ENCODE data around the gene DDX39B.
A peak's percentile ranks its signal among the peaks of the same experiment; 100 is the strongest.

The DDX39B gene

GRCh38 chr6:31546958-31547726, 5.3 kb upstream of the DDX39B start, which contains the start of gene NFKBIL1:
TSS of gene NFKBIL1 (plus strand) at chr6:31547608. CDS start at chr6:31547695, 87 bp downstream.
- peak; percentile 98 for DNase-seq

DNA sequence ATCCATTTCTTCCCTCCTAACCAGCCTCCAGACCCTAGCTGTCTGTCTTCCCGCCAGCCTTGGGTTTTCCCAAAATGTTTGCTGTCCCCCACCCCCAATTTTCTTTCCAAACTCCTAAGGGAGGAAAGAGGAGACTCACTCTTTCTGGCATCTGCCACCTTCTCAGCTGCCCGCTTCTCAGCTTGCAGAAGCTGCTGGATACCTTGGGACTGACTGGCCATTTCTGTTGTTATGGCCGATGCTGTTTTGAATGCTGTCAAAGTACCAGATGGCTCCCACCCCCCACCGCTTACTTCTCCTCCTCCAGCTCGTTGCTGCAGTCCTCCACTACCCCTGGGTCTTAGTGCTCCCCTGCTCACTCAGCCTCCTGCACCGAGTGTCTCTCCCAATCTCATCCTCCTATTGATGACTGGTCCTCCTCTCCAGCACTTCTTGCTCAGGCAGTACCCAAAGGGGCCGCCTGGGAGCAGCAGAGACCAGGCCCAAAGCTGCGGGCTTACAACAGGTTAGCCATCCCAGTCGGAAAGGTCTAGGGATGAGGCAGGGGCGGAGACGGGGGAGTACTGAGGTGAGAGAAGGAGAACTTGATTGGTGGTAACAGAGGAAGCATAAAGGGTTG, 4.6 kb upstream of the DDX39B start, which contains the start of gene ATP6V1G2:
Gene ATP6V1G2, minus strand, starts transcription at position 270 of the 619 bp plus-strand sequence. Its CDS starts 49 bp downstream, at position 221.
- DNase-seq, result peak; percentile 96

GRCh38 chr6:31545291-31545690, 3.5 kb upstream of the DDX39B start:
- DNase-seq, result no peak

GRCh38 chr6:31544676-31545075, 2.9 kb upstream of the DDX39B start:
- no peak for DNase-seq

GRCh38 chr6:31543639-31544038, 1.8 kb upstream of the DDX39B start:
- DNase-seq, result no peak

- DNase-seq, result peak; percentile 14
These were observed 645 bp downstream of the DDX39B start for GRCh38 chr6:31541059-31541657.

GRCh38 chr6:31540640-31541039, 1.2 kb downstream of the DDX39B start:
- no peak for DNase-seq

- DNase-seq, result no peak
These were observed 2.9 kb downstream of the DDX39B start for GRCh38 chr6:31538805-31539400.

- no peak for DNase-seq
These were observed 6.1 kb downstream of the DDX39B start for GRCh38 chr6:31535538-31536324.

GRCh38 chr6:31534521-31535040, 7.2 kb downstream of the DDX39B start:
- no peak for DNase-seq

- no peak for DNase-seq
These were observed 7.8 kb downstream of the DDX39B start for GRCh38 chr6:31534011-31534410.

DNA sequence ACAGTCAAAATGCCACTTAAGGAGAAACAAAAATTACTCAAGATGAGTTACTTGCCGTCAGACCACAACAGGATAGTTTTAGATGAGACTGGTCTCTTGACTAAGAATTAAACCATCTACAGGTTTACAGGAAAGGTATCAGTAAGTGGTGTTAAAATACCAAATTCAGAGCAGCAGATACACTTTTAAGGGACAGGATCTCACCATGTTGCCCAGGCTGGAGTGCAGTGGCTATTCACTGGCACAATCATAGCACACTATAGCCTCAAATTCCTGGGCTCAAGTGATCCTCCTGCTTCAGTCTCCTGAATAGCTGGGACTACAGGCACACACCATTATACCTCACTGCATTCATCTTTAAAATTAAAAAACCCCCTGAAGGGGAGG, 8.4 kb downstream of the DDX39B start:
- DNase-seq, result no peak

DNA sequence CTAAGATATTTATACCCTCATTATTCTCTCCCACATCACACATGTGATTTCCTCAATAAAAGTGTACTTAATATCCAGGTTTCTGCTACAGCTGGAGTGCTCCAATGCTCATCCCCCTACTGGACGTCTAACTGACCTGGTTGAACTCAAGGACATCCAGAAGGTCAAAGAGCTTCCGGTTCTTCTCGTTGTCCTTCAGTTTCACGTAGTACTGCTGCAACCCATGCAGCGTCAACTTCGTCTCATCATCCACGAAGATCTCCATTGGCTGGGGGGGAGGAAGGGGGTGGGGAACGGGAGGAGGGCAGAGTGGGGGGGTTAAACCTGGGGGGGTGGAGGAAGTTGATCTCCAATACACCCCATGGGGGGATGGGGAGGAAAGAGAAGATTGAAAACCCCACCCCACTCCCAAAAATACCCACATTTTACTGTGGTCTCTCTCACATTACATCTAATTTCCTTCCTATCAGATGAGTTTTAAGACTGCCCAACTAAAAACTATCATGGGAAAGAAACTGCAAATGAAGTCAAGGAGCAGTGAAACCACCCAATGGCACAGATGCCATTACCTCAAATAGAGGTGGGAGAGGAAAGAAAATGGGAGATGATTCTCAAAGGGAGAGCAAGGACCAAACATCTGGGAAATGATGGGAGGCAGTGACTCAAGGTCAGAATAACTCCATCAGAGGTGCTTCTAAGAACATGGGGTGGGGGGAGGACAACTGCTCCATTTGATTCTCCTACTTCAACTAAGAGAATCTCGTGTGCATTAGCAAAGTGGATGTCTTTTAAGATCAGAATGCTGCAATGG, 9.0 kb downstream of the DDX39B start:
- no peak for DNase-seq

DNA sequence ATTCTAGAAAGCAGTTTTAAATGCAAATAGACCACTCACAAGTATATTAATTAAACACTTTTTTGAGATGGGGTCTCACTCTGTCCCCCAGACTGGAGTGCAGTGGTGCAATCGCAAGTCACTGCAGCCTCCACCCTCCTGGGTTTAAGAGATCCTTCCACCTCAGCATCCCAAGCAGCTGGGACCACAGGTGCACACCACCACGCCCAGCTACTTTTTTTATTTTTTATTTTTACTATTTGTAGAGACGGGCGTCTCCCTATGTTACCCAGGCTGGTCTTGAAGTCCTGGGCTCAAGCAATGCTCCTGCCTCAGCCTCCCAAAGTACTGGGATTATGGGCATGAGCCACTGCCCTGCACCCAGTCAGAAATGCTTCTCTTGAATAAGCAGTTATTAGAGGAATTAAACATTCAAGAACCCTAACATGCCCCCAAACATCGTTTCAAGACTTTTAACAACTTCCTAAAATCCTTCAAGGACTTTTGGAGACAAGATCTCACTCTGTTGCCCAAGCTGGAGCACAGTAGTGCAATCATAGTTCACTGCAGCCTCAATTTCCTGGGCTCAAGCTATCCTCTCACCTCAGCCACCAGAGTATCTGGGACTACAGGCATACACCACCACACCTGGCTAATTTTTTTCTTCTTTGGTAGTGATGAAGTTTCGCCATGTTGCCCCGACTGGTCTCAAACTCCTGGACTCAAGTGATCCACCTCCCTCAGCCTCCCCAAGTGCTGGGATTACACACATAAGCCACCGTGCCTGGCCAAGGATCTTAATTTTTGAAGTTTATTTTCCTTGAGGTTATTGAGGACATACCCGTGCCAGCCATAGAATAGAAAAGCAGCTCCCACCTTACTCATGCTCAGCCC, 9.8 kb downstream of the DDX39B start:
- no peak for DNase-seq

DNA sequence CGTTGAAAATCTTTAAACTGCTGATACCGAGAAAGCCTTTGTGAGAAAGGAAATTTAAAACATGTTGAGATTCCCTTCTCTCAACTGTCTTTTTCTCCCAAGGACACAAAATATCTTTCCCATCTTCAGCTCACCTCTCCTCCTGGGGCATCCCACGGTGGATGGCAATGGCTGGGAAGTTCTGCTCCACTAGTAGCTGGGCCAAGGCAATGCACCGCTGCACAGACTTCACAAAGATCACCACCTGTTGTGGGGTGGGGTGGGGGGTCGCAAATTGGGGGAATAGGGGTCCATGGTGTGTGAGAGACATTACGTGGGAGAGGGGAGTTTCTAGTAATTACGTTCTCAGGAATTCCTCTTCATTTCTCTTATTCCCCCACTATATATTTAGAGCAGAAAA, 10.6 kb downstream of the DDX39B start:
- DNase-seq, result no peak

- no peak for DNase-seq
These were observed 11.1 kb downstream of the DDX39B start for GRCh38 chr6:31530659-31531058.

GRCh38 chr6:31529329-31530150, 12.3 kb downstream of the DDX39B start:
- DNase-seq, result no peak

GRCh38 chr6:31528821-31529328, 12.9 kb downstream of the DDX39B start, which contains the start of gene MCCD1:
TSS of gene MCCD1 (plus strand) at chr6:31528962. CDS start at chr6:31529015, 53 bp downstream.
- no peak for DNase-seq

GRCh38 chr6:31528307-31528777, 13.5 kb downstream of the DDX39B start:
- DNase-seq, result no peak
